Left ventricle myocardium inferior (tissue), 1 donor: ENCODE results near the gene ID4. TPM values are rescaled to one million over a fixed set of nuclear protein-coding genes. Genes with fewer than 3 reads are reported as not detected.

Experiments used
- DNase-seq: peaks from one replicate; pipeline ENCODE4 v3.0.0-alpha.2; 2020
- H3K27ac ChIP-seq: fragments of 200-600 bp; replicated peaks from 2 replicates; pipeline ENCODE4 v1.8.0; 2021
- H3K27me3 ChIP-seq: fragments of 200-600 bp; 2 replicates; pipeline ENCODE4 v1.8.0; 2021; ENCODE audit warnings: low read depth
- H3K36me3 ChIP-seq: fragments of 200-600 bp; 2 replicates; pipeline ENCODE4 v1.8.0; 2021
- H3K4me1 ChIP-seq: fragments of 200-600 bp; 2 replicates; pipeline ENCODE4 v1.8.0; 2021
- H3K4me3 ChIP-seq: fragments of 200-600 bp; 2 replicates; pipeline ENCODE4 v1.8.0; 2021; ENCODE audit warnings: mild to moderate bottlenecking, moderate library complexity
- H3K9me3 ChIP-seq: fragments of 200-600 bp; replicated peaks from 2 replicates; pipeline ENCODE4 v1.8.0; 2021
- CTCF ChIP-seq: fragments of 200-600 bp; IDR thresholded peaks from 2 replicates; pipeline ENCODE4 v1.8.0; 2021; ENCODE audit warnings: antibody characterized with exemption, mild to moderate bottlenecking, borderline replicate concordance
- intact Hi-C: fragments of 100-400 bp; cut with micrococcal nuclease; formaldehyde crosslinking; loops from one replicate; pipeline ENCODE4 v1.11.0; 2022
- total RNA-seq: library from RNA; stranded (reverse); fragmentation: NEBNext Ultra II Directional; extraction: Animal tissue kit (Norgen Biotek cat#: 25700); gene quantifications from one replicate; pipeline ENCODE4 v1.2.1, GENCODE V29; 2021
- donor health status: DM: no; HTN: yes; CAD: no; lungs with severe emphysema.

Gene ID4
- total RNA-seq, 1 donor from 2014 or later, result 3.0 TPM

- TF ChIP-seq CTCF, result no peak
- intact Hi-C loops, result no loop called here
- Histone ChIP-seq H3K4me1 (no peaks in the 10 kb centered on the region), H3K27me3 (peaks cover 46% of the 10 kb centered on the region), H3K36me3 (no peaks in the 10 kb centered on the region), H3K9me3 (no peaks in the 10 kb centered on the region), H3K4me3 (no peak overlapping the region), H3K27ac (no peak overlapping the region)
- no peak for DNase-seq
Measured at GRCh38 chr6:19860235-19860877, 23.2 kb downstream of the ID4 start.

DNA sequence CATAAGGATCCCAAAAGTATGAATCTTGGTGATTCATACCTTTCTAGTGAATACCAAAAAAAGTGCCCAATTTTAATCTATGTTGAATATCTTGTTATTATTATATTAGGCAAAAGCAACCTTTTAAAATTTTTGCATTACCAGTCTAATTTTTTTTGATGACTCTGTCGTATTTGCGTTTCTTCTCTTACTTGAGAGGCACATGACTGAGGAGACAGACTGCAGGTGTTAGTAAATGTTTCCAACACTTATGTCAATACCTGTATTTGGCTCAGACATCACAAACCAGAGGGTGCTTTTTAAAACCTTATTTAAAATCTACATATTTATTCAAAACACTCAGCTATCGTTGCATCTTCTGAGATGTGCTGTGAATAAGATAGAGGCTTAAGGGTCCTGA is 27.1 kb downstream of the ID4 start:
- peaks cover 80% of the 10 kb centered on the region for H3K27me3 ChIP-seq
- intact Hi-C loops, result no loop called here

DNA sequence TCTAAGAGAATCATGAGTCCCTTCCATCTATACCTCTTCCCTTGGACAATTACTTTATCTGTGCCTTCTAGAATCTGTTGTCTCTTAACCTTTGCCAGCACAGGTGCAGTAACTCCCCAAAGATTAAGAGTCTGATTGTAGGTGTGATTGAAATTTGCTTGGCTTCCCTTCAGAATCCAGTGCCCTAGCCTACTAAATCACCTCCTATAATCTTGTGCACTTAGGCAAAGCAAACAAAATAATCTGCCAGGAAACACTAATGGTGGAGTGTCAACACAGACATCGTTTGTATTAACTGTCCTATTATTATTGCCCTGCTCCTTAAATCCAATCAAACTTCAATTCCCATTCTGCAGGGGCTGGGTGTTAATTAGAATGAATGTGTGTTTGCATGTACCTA is 28.0 kb downstream of the ID4 start:
- H3K4me1 ChIP-seq, result peaks cover 5% of the 10 kb centered on the region
- no peak overlapping the region for H3K27ac ChIP-seq
- DNase-seq, result no peak
- H3K27me3 ChIP-seq, result peaks cover 72% of the 10 kb centered on the region
- H3K9me3 ChIP-seq, result no peaks in the 10 kb centered on the region
- no peak overlapping the region for H3K4me3 ChIP-seq
- intact Hi-C loops, result no loop called here
- H3K36me3 ChIP-seq, result no peaks in the 10 kb centered on the region
- no peak for TF ChIP-seq CTCF

More for the DNA sequence above, 27.1 kb downstream of the ID4 start:
- no peak overlapping the region for H3K27ac ChIP-seq
- no peak for TF ChIP-seq CTCF
- DNase-seq, result no peak
- H3K9me3 ChIP-seq, result no peaks in the 10 kb centered on the region
- no peak overlapping the region for H3K4me3 ChIP-seq
- no peaks in the 10 kb centered on the region for H3K36me3 ChIP-seq
- H3K4me1 ChIP-seq, result peaks cover 5% of the 10 kb centered on the region

- Histone ChIP-seq H3K27me3 (peaks cover 68% of the 10 kb centered on the region), H3K4me3 (no peak overlapping the region), H3K9me3 (no peaks in the 10 kb centered on the region), H3K4me1 (peaks cover 5% of the 10 kb centered on the region), H3K27ac (no peak overlapping the region), H3K36me3 (no peaks in the 10 kb centered on the region)
- intact Hi-C loops, result no loop called here
- TF ChIP-seq CTCF, result no peak
- DNase-seq, result no peak
Measured at GRCh38 chr6:19866173-19866984, 29.2 kb downstream of the ID4 start.

GRCh38 chr6:19866985-19867627 is 29.9 kb downstream of the ID4 start:
- no peak for DNase-seq
- Histone ChIP-seq H3K4me3 (no peak overlapping the region), H3K9me3 (no peaks in the 10 kb centered on the region), H3K36me3 (no peaks in the 10 kb centered on the region), H3K27ac (no peak overlapping the region), H3K27me3 (peaks cover 68% of the 10 kb centered on the region), H3K4me1 (peaks cover 5% of the 10 kb centered on the region)
- no peak for TF ChIP-seq CTCF
- intact Hi-C loops, result no loop called here
